PC-9 (cell line): ENCODE data around the gene EGF. TPM values are rescaled to one million over a fixed set of nuclear protein-coding genes. Genes with fewer than 3 reads are reported as not detected.

Experiments
- BruUV-seq: library from RNA; stranded (reverse); fragments of 400-500 nt; replicated peaks from 2 replicates; lab custom pipeline; 2021; lab: Mats Ljungman, UMichigan
- CTCF ChIA-PET: fragments of 300-600 bp; sonication (Branson Sonifier 250); formaldehyde crosslinking; loops from one replicate; lab custom pipeline; 2022; ENCODE audit warnings: antibody characterized with exemption; lab: Charles Lee
- POLR2A ChIA-PET: fragments of 300-600 bp; sonication (Branson Sonifier 250); formaldehyde crosslinking; loops from one replicate; lab custom pipeline; 2022; ENCODE audit warnings: antibody characterized with exemption; ENCODE audit not compliant: unreplicated experiment; lab: Charles Lee
- DNase-seq, 2 experiments: peaks; one replicate each; pipeline versions ENCODE4 v3.0.0 to v3.0.0-alpha.2; 2015 to 2022; ENCODE audit warnings: mixed read lengths in 1 of 2
- H2AFZ ChIP-seq: fragments of 200-600 bp; sonication (generic); 2 replicates; pipeline ENCODE4 v1.8.1; 2017; ENCODE audit warnings: antibody characterized with exemption
- H3F3A ChIP-seq: fragments of 200-600 bp; sonication (generic); 2 replicates; pipeline ENCODE4 v1.8.1; 2017; ENCODE audit warnings: antibody characterized with exemption, mild to moderate bottlenecking, low read depth; ENCODE audit not compliant: insufficient read depth
- H3K27ac ChIP-seq: fragments of 200-600 bp; sonication (generic); 2 replicates; pipeline ENCODE4 v1.6.1; 2016; ENCODE audit warnings: mixed run types
- H3K27me3 ChIP-seq: fragments of 200-600 bp; sonication (generic); 2 replicates; pipeline ENCODE4 v1.6.1; 2016; ENCODE audit warnings: low read depth, mixed run types; ENCODE audit not compliant: insufficient read depth
- H3K36me3 ChIP-seq: fragments of 200-600 bp; sonication (generic); 2 replicates; pipeline ENCODE4 v1.6.1; 2016; ENCODE audit warnings: low read depth, mixed run types
- H3K4me1 ChIP-seq: fragments of 200-600 bp; sonication (generic); replicated peaks from 2 replicates; pipeline ENCODE4 v1.6.1; 2016; ENCODE audit warnings: mixed run types; ENCODE audit not compliant: insufficient read depth
- H3K4me2 ChIP-seq: fragments of 200-600 bp; sonication (generic); 2 replicates; pipeline ENCODE4 v1.6.1; 2017; ENCODE audit warnings: mixed run types
- H3K4me3 ChIP-seq: fragments of 200-600 bp; sonication (generic); 2 replicates; pipeline ENCODE4 v1.6.1; 2016; ENCODE audit warnings: mixed run types
- H3K79me2 ChIP-seq: fragments of 200-600 bp; sonication (generic); 2 replicates; pipeline ENCODE4 v1.6.1; 2017; ENCODE audit warnings: low read depth, mixed run types
- H3K9me2 ChIP-seq: fragments of 200-600 bp; sonication (generic); 2 replicates; pipeline ENCODE4 v1.8.1; 2017; ENCODE audit warnings: mild to moderate bottlenecking; ENCODE audit not compliant: insufficient read depth
- H3K9me3 ChIP-seq: fragments of 200-600 bp; sonication (generic); 2 replicates; pipeline ENCODE4 v1.8.1; 2016; ENCODE audit warnings: low read depth; ENCODE audit not compliant: insufficient read depth
- H4K20me1 ChIP-seq: fragments of 200-600 bp; sonication (generic); 2 replicates; pipeline ENCODE4 v1.8.1; 2017; ENCODE audit not compliant: insufficient read depth
- EZH2 ChIP-seq: fragments of 200-600 bp; sonication (generic); IDR thresholded peaks from 2 replicates; pipeline ENCODE4 v1.8.0; 2017; ENCODE audit warnings: antibody characterized with exemption, low read depth
- intact Hi-C: fragments of 100-400 bp; cut with micrococcal nuclease; formaldehyde crosslinking; loops from one replicate; pipeline ENCODE4 v1.10.0; 2022; ENCODE audit not compliant: unreplicated experiment
- total RNA-seq: library from RNA; stranded (reverse); gene quantifications from 2 replicates; pipeline ENCODE4 v1.2.3, GENCODE V29; 2021
- TF ChIP-seq, protein P1 (sequence below): fragments of 200-600 bp; sonication (generic); conservative IDR thresholded peaks from 2 replicates; pipeline ENCODE4 v1.6.1; 2017; ENCODE audit warnings: mixed run types, antibody characterized with exemption, mild to moderate bottlenecking, moderate library complexity

The EGF gene
- total RNA-seq, 1 experiment from 2014 or later, result 20.4 TPM

DNA sequence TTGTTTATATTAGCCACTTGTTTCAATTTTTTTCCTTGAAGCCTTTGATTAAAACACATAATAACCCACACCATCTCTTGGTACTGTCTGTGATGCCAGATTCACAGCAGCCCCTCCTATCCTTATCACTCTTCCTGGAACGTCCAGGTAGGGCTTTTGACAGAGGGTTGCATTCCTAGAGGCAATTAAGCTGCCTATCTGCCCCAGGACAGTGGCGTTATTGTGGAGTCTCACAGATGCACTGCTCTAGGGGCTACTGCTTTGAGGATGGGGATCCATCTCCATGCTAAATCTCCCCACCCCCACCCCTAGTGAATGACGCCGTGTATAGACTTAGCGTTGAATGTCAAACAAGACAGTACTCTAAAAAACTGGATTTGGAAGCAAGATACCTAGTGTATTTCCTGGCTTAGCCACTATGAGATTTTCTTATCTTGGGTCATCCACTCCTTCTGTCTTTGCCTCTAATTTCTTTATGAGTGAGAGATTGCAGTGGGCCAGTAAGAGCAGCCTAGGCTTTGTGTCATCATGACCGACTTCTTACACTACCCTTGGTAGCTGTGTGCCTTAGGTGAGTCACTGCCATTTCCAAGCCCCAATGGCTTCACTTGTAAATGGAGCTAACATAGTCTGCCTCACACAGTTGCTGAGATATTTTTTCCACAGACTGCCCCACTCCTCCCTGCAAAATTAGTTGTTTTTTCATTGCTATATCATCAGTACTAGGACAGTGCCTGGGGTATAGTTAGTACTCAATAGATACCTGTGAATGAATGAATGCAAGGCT is 90.9 kb downstream of the EGF start:
- ChIA-PET POLR2A (no interaction called here), CTCF (interaction anchor here (0.9 kb wide), 1 partner anchor 382 kb away, joined by 5 read pairs; no protein-coding TSS in a partner anchor)
- Histone ChIP-seq H3K79me2 (no peaks in the 10 kb centered on the region), H3K27me3 (no peaks in the 10 kb centered on the region), H3F3A (no peaks in the 10 kb centered on the region), H3K4me1 (no peaks in the 10 kb centered on the region), H3K4me3 (no peak overlapping the region), H2AFZ (no peak overlapping the region), H3K36me3 (no peaks in the 10 kb centered on the region), H3K9me2 (no peaks in the 10 kb centered on the region), H3K9me3 (no peaks in the 10 kb centered on the region), H4K20me1 (no peaks in the 10 kb centered on the region), H3K4me2 (no peak overlapping the region), H3K27ac (no peak overlapping the region)
- intact Hi-C loops, result loop anchor here (10.0 kb wide), 2 partner anchors 191 to 341 kb away; partner anchors contain the start of gene ELOVL6
- TF ChIP-seq, protein P1, sequence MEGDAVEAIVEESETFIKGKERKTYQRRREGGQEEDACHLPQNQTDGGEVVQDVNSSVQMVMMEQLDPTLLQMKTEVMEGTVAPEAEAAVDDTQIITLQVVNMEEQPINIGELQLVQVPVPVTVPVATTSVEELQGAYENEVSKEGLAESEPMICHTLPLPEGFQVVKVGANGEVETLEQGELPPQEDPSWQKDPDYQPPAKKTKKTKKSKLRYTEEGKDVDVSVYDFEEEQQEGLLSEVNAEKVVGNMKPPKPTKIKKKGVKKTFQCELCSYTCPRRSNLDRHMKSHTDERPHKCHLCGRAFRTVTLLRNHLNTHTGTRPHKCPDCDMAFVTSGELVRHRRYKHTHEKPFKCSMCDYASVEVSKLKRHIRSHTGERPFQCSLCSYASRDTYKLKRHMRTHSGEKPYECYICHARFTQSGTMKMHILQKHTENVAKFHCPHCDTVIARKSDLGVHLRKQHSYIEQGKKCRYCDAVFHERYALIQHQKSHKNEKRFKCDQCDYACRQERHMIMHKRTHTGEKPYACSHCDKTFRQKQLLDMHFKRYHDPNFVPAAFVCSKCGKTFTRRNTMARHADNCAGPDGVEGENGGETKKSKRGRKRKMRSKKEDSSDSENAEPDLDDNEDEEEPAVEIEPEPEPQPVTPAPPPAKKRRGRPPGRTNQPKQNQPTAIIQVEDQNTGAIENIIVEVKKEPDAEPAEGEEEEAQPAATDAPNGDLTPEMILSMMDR, result no peak
- BruUV-seq, result no TSS peak
- DNase-seq, result no peak

DNA sequence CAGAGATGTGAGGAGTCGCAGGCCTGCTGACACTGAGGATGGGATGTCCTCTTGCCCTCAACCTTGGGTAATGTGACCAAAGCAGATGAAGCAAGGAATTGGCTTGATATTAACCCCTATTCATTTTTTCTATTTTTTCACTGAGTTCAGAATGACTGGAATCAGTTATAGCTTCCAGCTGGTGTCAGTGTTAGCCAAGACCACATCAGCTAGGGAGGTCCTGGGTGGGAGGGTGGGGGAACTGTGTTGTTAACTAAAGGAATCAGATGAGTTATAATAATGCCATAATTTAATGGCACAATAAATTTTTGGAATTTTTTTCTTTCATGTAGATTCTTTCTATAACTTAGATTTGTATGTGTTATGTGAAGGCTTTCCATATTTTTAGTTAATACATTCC is 91.9 kb downstream of the EGF start:
- intact Hi-C loops, result loop anchor here (10.0 kb wide), 2 partner anchors 190 to 340 kb away; partner anchors contain the start of gene ELOVL6
- CTCF ChIA-PET, result no interaction called here
- no TSS peak for BruUV-seq

DNA sequence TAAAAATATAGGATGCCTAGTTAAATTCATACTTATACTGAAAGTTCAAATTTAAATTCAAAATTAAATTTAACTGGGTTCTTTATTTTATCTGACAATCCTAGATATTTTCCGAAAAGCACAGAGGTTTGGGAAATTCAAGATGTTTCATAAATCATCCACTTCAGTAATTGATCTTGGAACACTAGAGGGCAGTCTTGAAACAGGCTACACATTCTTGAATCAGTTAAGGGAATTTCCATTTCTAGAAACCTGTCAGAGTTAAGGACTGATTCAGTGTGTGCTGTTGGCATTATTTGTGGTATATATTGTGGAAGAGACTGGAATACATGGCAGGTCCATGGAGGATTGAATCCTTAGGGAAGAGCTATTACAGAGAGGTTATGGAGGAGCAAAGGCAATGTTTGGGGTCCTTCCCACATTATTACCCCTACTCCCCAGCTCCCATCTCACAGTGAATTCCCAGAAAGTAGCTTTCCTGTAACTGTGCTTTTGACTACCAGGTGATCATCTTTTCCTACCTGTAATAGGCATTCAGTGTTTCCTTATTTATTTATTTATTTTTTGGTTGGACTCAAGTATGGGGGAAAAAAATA is 92.9 kb downstream of the EGF start:
- CTCF ChIA-PET, result no interaction called here
- BruUV-seq, result no TSS peak
- H3K4me2 ChIP-seq, result no peak overlapping the region
- no peaks in the 10 kb centered on the region for H3K9me3 ChIP-seq
- POLR2A ChIA-PET, result no interaction called here
- no peak for TF ChIP-seq EZH2
- TF ChIP-seq, protein P1, result peak; percentile 75
- no peaks in the 10 kb centered on the region for H3K27me3 ChIP-seq
- no peaks in the 10 kb centered on the region for H3K4me1 ChIP-seq
- intact Hi-C loops, result loop anchor here (1.0 to 10.0 kb wide), 6 partner anchors 189 to 511 kb away; partner anchors contain the start of gene ELOVL6
- H2AFZ ChIP-seq, result no peak overlapping the region
- no peaks in the 10 kb centered on the region for H3K9me2 ChIP-seq
- no peaks in the 10 kb centered on the region for H3F3A ChIP-seq
- H3K4me3 ChIP-seq, result no peak overlapping the region
- peak in 1 of 2 experiments; percentile 47 for DNase-seq
- no peak overlapping the region for H3K27ac ChIP-seq
- no peaks in the 10 kb centered on the region for H3K36me3 ChIP-seq
- H3K79me2 ChIP-seq, result no peaks in the 10 kb centered on the region
- no peaks in the 10 kb centered on the region for H4K20me1 ChIP-seq

More for the DNA sequence above, 91.9 kb downstream of the EGF start:
- Histone ChIP-seq H3K9me3 (no peaks in the 10 kb centered on the region), H3K4me1 (no peaks in the 10 kb centered on the region), H3K27me3 (no peaks in the 10 kb centered on the region), H3K36me3 (no peaks in the 10 kb centered on the region), H3K79me2 (no peaks in the 10 kb centered on the region), H3K9me2 (no peaks in the 10 kb centered on the region), H3K4me3 (no peak overlapping the region), H3K27ac (no peak overlapping the region), H2AFZ (no peak overlapping the region), H3K4me2 (no peak overlapping the region), H4K20me1 (no peaks in the 10 kb centered on the region), H3F3A (no peaks in the 10 kb centered on the region)
- DNase-seq, result no peak
- TF ChIP-seq EZH2, result no peak
- TF ChIP-seq, protein P1, result no peak
- POLR2A ChIA-PET, result no interaction called here
